ENCODE results near the gene NIBAN1. TPM values are rescaled to one million over a fixed set of nuclear protein-coding genes. Genes with fewer than 3 reads are reported as not detected.

NIBAN1 gene
- polyA plus RNA-seq, 3 donors: 10.2 to 24.6 (median 12.4) TPM

- Histone ChIP-seq H3K27ac (ENCODE audit: low read depth in 1 of 2, low read length in 2 of 2) (no peak overlapping the region), H3K36me3 (replicated peaks in 1 of 2; ENCODE audit: control insufficient read depth in 1 of 2, insufficient read depth in 2 of 2, low read length in 2 of 2) (no peaks in the 10 kb centered on the region), H3K27me3 (ENCODE audit: control insufficient read depth in 2 of 2, insufficient read depth in 2 of 2, low read length in 2 of 2) (no peaks in the 10 kb centered on the region), H3K9me3 (replicated peaks in 1 of 2; ENCODE audit: control insufficient read depth in 1 of 2, insufficient read depth in 1 of 2, low read length in 2 of 2) (no peaks in the 10 kb centered on the region), H2AFZ (ENCODE audit: insufficient read depth, low read depth, low read length, poor library complexity, severe bottlenecking) (no peak overlapping the region), H3K4me2 (replicated peaks; ENCODE audit: extremely low read depth, low read length, poor library complexity, severe bottlenecking) (no peak overlapping the region), H3K79me2 (ENCODE audit: insufficient read depth, low read length) (no peaks in the 10 kb centered on the region), H3K9ac (ENCODE audit: insufficient read depth, low read length, poor library complexity, severe bottlenecking) (no peak overlapping the region), H4K20me1 (ENCODE audit: insufficient read depth, low read length) (no peaks in the 10 kb centered on the region), H3K4me1 (ENCODE audit: control insufficient read depth in 1 of 2, insufficient read depth in 2 of 2, low read length in 2 of 2) (peaks cover 7 to 16% of the 10 kb centered on the region in 2 donors), H3K4me3 (replicated peaks in 1 of 3; ENCODE audit: low read depth in 2 of 3, low read length in 3 of 3) (no peak overlapping the region)
- Mint-ChIP-seq H3K9me3 (peaks cover 0 to 1% (median 0%) of the 10 kb centered on the region in 7 donors), H3K4me3 (no peak overlapping the region), H3K36me3 (no peaks in the 10 kb centered on the region), H3K27ac (peak overlapping the region in 1 of 7 donors; percentile 7), H3K4me1 (peaks cover 18% of the 10 kb centered on the region), H3K27me3 (ENCODE audit: low read depth in 3 of 3) (peaks cover 0 to 4% (median 3%) of the 10 kb centered on the region in 3 donors)
- peak in 2 of 3 donors; percentile 2 to 11 for DNase-seq
- TF ChIP-seq, protein P1, sequence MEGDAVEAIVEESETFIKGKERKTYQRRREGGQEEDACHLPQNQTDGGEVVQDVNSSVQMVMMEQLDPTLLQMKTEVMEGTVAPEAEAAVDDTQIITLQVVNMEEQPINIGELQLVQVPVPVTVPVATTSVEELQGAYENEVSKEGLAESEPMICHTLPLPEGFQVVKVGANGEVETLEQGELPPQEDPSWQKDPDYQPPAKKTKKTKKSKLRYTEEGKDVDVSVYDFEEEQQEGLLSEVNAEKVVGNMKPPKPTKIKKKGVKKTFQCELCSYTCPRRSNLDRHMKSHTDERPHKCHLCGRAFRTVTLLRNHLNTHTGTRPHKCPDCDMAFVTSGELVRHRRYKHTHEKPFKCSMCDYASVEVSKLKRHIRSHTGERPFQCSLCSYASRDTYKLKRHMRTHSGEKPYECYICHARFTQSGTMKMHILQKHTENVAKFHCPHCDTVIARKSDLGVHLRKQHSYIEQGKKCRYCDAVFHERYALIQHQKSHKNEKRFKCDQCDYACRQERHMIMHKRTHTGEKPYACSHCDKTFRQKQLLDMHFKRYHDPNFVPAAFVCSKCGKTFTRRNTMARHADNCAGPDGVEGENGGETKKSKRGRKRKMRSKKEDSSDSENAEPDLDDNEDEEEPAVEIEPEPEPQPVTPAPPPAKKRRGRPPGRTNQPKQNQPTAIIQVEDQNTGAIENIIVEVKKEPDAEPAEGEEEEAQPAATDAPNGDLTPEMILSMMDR (IDR thresholded peaks at IDR 0.05): no peak
- whole genome bisulfite sequencing (ENCODE audit: insufficient coverage): 50% methylated on average over 2 of the region's 3 CpGs
- intact Hi-C loops (cut with micrococcal nuclease): no loop called here
Measured at GRCh38 chr1:185014941-185015340, 40.6 kb upstream of the NIBAN1 start.

GRCh38 chr1:185010361-185010760, 36.1 kb upstream of the NIBAN1 start:
- Mint-ChIP-seq H3K27ac (peak overlapping the region in 1 of 7 donors; percentile 4), H3K27me3 (ENCODE audit: low read depth in 3 of 3) (peaks cover 0 to 3% (median 2%) of the 10 kb centered on the region in 3 donors), H3K4me1 (peaks cover 3% of the 10 kb centered on the region), H3K9me3 (peaks cover 0 to 1% (median 0%) of the 10 kb centered on the region in 7 donors), H3K36me3 (no peaks in the 10 kb centered on the region), H3K4me3 (no peak overlapping the region)
- no peaks in the 10 kb centered on the region for H3K36me3 ChIP-seq (replicated peaks in 1 of 2; ENCODE audit: control insufficient read depth in 1 of 2, insufficient read depth in 2 of 2, low read length in 2 of 2)
- no peaks in the 10 kb centered on the region for H3K79me2 ChIP-seq (ENCODE audit: insufficient read depth, low read length)
- H2AFZ ChIP-seq (ENCODE audit: insufficient read depth, low read depth, low read length, poor library complexity, severe bottlenecking): no peak overlapping the region
- H3K9me3 ChIP-seq (replicated peaks in 1 of 2; ENCODE audit: control insufficient read depth in 1 of 2, insufficient read depth in 1 of 2, low read length in 2 of 2): no peaks in the 10 kb centered on the region
- H3K4me1 ChIP-seq (ENCODE audit: control insufficient read depth in 1 of 2, insufficient read depth in 2 of 2, low read length in 2 of 2): no peaks in the 10 kb centered on the region
- H3K4me2 ChIP-seq (replicated peaks; ENCODE audit: extremely low read depth, low read length, poor library complexity, severe bottlenecking): no peak overlapping the region
- no peaks in the 10 kb centered on the region for H3K27me3 ChIP-seq (ENCODE audit: control insufficient read depth in 2 of 2, insufficient read depth in 2 of 2, low read length in 2 of 2)
- DNase-seq: no peak
- no peak overlapping the region for H3K4me3 ChIP-seq (replicated peaks in 1 of 3; ENCODE audit: low read depth in 2 of 3, low read length in 3 of 3)
- no peaks in the 10 kb centered on the region for H4K20me1 ChIP-seq (ENCODE audit: insufficient read depth, low read length)
- TF ChIP-seq, protein P1 (IDR thresholded peaks at IDR 0.05): no peak
- intact Hi-C loops (cut with micrococcal nuclease): no loop called here
- H3K27ac ChIP-seq (ENCODE audit: low read depth in 1 of 2, low read length in 2 of 2): no peak overlapping the region
- H3K9ac ChIP-seq (ENCODE audit: insufficient read depth, low read length, poor library complexity, severe bottlenecking): no peak overlapping the region

Measured in CD14-positive monocyte (primary cell).